ENCODE data around the gene RHBDD1. TPM values are rescaled to one million over a fixed set of nuclear protein-coding genes. Genes with fewer than 3 reads are reported as not detected.

The RHBDD1 gene
- total RNA-seq, 1 experiment from 2014 or later = 1.5 TPM

- Histone ChIP-seq H3K36me3 (no peaks in the 10 kb centered on the region), H3K27ac (no peak overlapping the region), H3K27me3 (no peaks in the 10 kb centered on the region), H3K4me3 (no peak overlapping the region), H3K4me1 (peaks cover 8% of the 10 kb centered on the region; the same call in 1 of the 2 replicates), H3K9me3 (replicated peaks) (no peaks in the 10 kb centered on the region)
- DNase-seq = no peak
Measured at GRCh38 chr2:226973816-226974215, 138.0 kb downstream of the RHBDD1 start.

GRCh38 chr2:226977775-226978190 is 141.9 kb downstream of the RHBDD1 start:
- H3K4me3 ChIP-seq = no peak overlapping the region
- no peaks in the 10 kb centered on the region for H3K36me3 ChIP-seq
- no peaks in the 10 kb centered on the region for H3K27me3 ChIP-seq
- H3K9me3 ChIP-seq (replicated peaks) = no peaks in the 10 kb centered on the region
- no peak for DNase-seq
- peaks cover 8% of the 10 kb centered on the region; the same call in 1 of the 2 replicates for H3K4me1 ChIP-seq
- no peak overlapping the region for H3K27ac ChIP-seq

GRCh38 chr2:226978300-226978699 is 142.4 kb downstream of the RHBDD1 start:
- no peaks in the 10 kb centered on the region for H3K36me3 ChIP-seq
- peaks cover 8% of the 10 kb centered on the region; the same call in 1 of the 2 replicates for H3K4me1 ChIP-seq
- H3K9me3 ChIP-seq (replicated peaks) = no peaks in the 10 kb centered on the region
- H3K27me3 ChIP-seq = no peaks in the 10 kb centered on the region
- no peak overlapping the region for H3K4me3 ChIP-seq
- no peak for DNase-seq
- no peak overlapping the region for H3K27ac ChIP-seq

GRCh38 chr2:226979004-226979403 is 143.2 kb downstream of the RHBDD1 start:
- DNase-seq = no peak
- Histone ChIP-seq H3K27me3 (no peaks in the 10 kb centered on the region), H3K4me3 (no peak overlapping the region), H3K9me3 (replicated peaks) (no peaks in the 10 kb centered on the region), H3K4me1 (peaks cover 8% of the 10 kb centered on the region; the same call in 1 of the 2 replicates), H3K36me3 (no peaks in the 10 kb centered on the region), H3K27ac (no peak overlapping the region)

GRCh38 chr2:226981791-226982326 is 146.0 kb downstream of the RHBDD1 start:
- DNase-seq = no peak
- Histone ChIP-seq H3K9me3 (replicated peaks) (no peaks in the 10 kb centered on the region), H3K27ac (no peak overlapping the region), H3K4me1 (peaks cover 16% of the 10 kb centered on the region), H3K36me3 (no peaks in the 10 kb centered on the region), H3K27me3 (no peaks in the 10 kb centered on the region), H3K4me3 (no peak overlapping the region)

- Histone ChIP-seq H3K36me3 (no peaks in the 10 kb centered on the region), H3K4me3 (no peak overlapping the region), H3K27me3 (no peaks in the 10 kb centered on the region), H3K4me1 (peaks cover 8% of the 10 kb centered on the region; the same call in 1 of the 2 replicates), H3K9me3 (replicated peaks) (no peaks in the 10 kb centered on the region), H3K27ac (no peak overlapping the region)
- DNase-seq = peak in 1 of 2 experiments; percentile 47
Measured at GRCh38 chr2:226983895-226984749, 148.3 kb downstream of the RHBDD1 start.

GRCh38 chr2:226984750-226985582 is 149.1 kb downstream of the RHBDD1 start:
- Histone ChIP-seq H3K4me3 (peak overlapping the region; percentile 1; the same call in 1 of the 2 replicates), H3K27me3 (no peaks in the 10 kb centered on the region), H3K27ac (no peak overlapping the region), H3K36me3 (no peaks in the 10 kb centered on the region), H3K9me3 (replicated peaks) (no peaks in the 10 kb centered on the region), H3K4me1 (peaks cover 8% of the 10 kb centered on the region; the same call in 1 of the 2 replicates)
- peak; percentile 52 to 83 for DNase-seq

GRCh38 chr2:226985583-226985946 is 149.7 kb downstream of the RHBDD1 start:
- Histone ChIP-seq H3K27me3 (no peaks in the 10 kb centered on the region), H3K36me3 (no peaks in the 10 kb centered on the region), H3K27ac (no peak overlapping the region), H3K4me1 (peaks cover 8% of the 10 kb centered on the region; the same call in 1 of the 2 replicates), H3K4me3 (no peak overlapping the region), H3K9me3 (replicated peaks) (no peaks in the 10 kb centered on the region)
- no peak for DNase-seq

GRCh38 chr2:226991663-226992062 is 155.8 kb downstream of the RHBDD1 start:
- Histone ChIP-seq H3K27ac (no peak overlapping the region), H3K9me3 (replicated peaks) (no peaks in the 10 kb centered on the region), H3K4me1 (no peaks in the 10 kb centered on the region), H3K4me3 (no peak overlapping the region), H3K36me3 (no peaks in the 10 kb centered on the region), H3K27me3 (no peaks in the 10 kb centered on the region)
- no peak for DNase-seq

- Histone ChIP-seq H3K36me3 (no peaks in the 10 kb centered on the region), H3K4me3 (no peak overlapping the region), H3K27me3 (no peaks in the 10 kb centered on the region), H3K4me1 (no peaks in the 10 kb centered on the region), H3K9me3 (replicated peaks) (no peaks in the 10 kb centered on the region), H3K27ac (no peak overlapping the region)
- DNase-seq = no peak
Measured at GRCh38 chr2:226993171-226993570, 157.3 kb downstream of the RHBDD1 start.

- no peak for DNase-seq
- H3K4me1 ChIP-seq = no peaks in the 10 kb centered on the region
- H3K4me3 ChIP-seq = no peak overlapping the region
- no peaks in the 10 kb centered on the region for H3K36me3 ChIP-seq
- no peaks in the 10 kb centered on the region for H3K27me3 ChIP-seq
- no peak overlapping the region for H3K27ac ChIP-seq
- H3K9me3 ChIP-seq (replicated peaks) = no peaks in the 10 kb centered on the region
Measured at GRCh38 chr2:226994775-226995174, 158.9 kb downstream of the RHBDD1 start.

GRCh38 chr2:226995625-226996041 is 159.8 kb downstream of the RHBDD1 start:
- DNase-seq = peak; percentile 61 to 62
- no peak overlapping the region for H3K4me3 ChIP-seq
- H3K27me3 ChIP-seq = no peaks in the 10 kb centered on the region
- no peaks in the 10 kb centered on the region for H3K36me3 ChIP-seq
- no peaks in the 10 kb centered on the region for H3K4me1 ChIP-seq
- H3K9me3 ChIP-seq (replicated peaks) = no peaks in the 10 kb centered on the region
- no peak overlapping the region for H3K27ac ChIP-seq

GRCh38 chr2:226999661-227000060 is 163.8 kb downstream of the RHBDD1 start:
- no peak for DNase-seq
- H3K9me3 ChIP-seq (replicated peaks) = no peaks in the 10 kb centered on the region
- H3K4me1 ChIP-seq = no peaks in the 10 kb centered on the region
- no peak overlapping the region for H3K4me3 ChIP-seq
- 0 out of 2 replicates have a peak, but pooled peaks cover 3% of the 10 kb centered on the region for H3K27me3 ChIP-seq
- no peaks in the 10 kb centered on the region for H3K36me3 ChIP-seq
- no peak overlapping the region for H3K27ac ChIP-seq

GRCh38 chr2:227000123-227000522 is 164.3 kb downstream of the RHBDD1 start:
- no peaks in the 10 kb centered on the region for H3K9me3 ChIP-seq (replicated peaks)
- no peak overlapping the region for H3K27ac ChIP-seq
- H3K4me3 ChIP-seq = no peak overlapping the region
- no peaks in the 10 kb centered on the region for H3K36me3 ChIP-seq
- no peak for DNase-seq
- H3K27me3 ChIP-seq = 0 out of 2 replicates have a peak, but pooled peaks cover 4% of the 10 kb centered on the region
- no peaks in the 10 kb centered on the region for H3K4me1 ChIP-seq

GRCh38 chr2:227004482-227004881 is 168.6 kb downstream of the RHBDD1 start:
- no peaks in the 10 kb centered on the region for H3K36me3 ChIP-seq
- no peak overlapping the region for H3K27ac ChIP-seq
- 0 out of 2 replicates have a peak, but pooled peaks cover 4% of the 10 kb centered on the region for H3K27me3 ChIP-seq
- H3K4me1 ChIP-seq = no peaks in the 10 kb centered on the region
- H3K4me3 ChIP-seq = no peak overlapping the region
- no peak for DNase-seq
- no peaks in the 10 kb centered on the region for H3K9me3 ChIP-seq (replicated peaks)
